ENCODE measurements around the gene STON2. TPM values are rescaled to one million over a fixed set of nuclear protein-coding genes. Genes with fewer than 3 reads are reported as not detected.
A peak's percentile ranks its signal among the peaks of the same experiment; 100 is the strongest.

The STON2 gene
- total RNA-seq, 1 experiment from 2014 or later: 23.5 TPM

GRCh38 chr14:81301371-81301770 lies 98.8 kb downstream of the STON2 start:
- Mint-ChIP-seq H3K27ac (ENCODE audit: low read depth, unreplicated experiment) (no peak overlapping the region), H3K9me3 (ENCODE audit: unreplicated experiment) (no peaks in the 10 kb centered on the region), H3K4me1 (ENCODE audit: insufficient read depth, unreplicated experiment) (peaks cover 17% of the 10 kb centered on the region), H3K36me3 (ENCODE audit: insufficient read depth, unreplicated experiment) (peaks cover 28% of the 10 kb centered on the region), H3K27me3 (ENCODE audit: insufficient read depth, unreplicated experiment) (no peaks in the 10 kb centered on the region), H3K4me3 (ENCODE audit: unreplicated experiment) (no peak overlapping the region)
- CTCF ChIA-PET: interaction anchor here (0.8 to 1.8 kb wide), 4 partner anchors 82 to 163 kb away, joined by 3 to 6 read pairs (median 3); no protein-coding TSS in a partner anchor
- intact Hi-C loops (cut with micrococcal nuclease): no loop called here
- no TSS peak for BruUV-seq (replicated peaks)
- DNase-seq (ENCODE audit: unreplicated experiment): no peak
- TF ChIP-seq CTCF (IDR thresholded peaks at IDR 0.05; ENCODE audit: unreplicated experiment): no peak
- POLR2A ChIA-PET: interaction anchor here (1.1 to 2.4 kb wide), 10 partner anchors 10 to 231 kb away, joined by 3 to 14 read pairs (median 4); no protein-coding TSS in a partner anchor

- ChIA-PET CTCF (no interaction called here), POLR2A (no interaction called here)
- H3K36me3 Mint-ChIP-seq (ENCODE audit: insufficient read depth, unreplicated experiment): peaks cover 19% of the 10 kb centered on the region
- peaks cover 20% of the 10 kb centered on the region for H3K4me1 Mint-ChIP-seq (ENCODE audit: insufficient read depth, unreplicated experiment)
- intact Hi-C loops (cut with micrococcal nuclease): no loop called here
- H3K27ac Mint-ChIP-seq (ENCODE audit: low read depth, unreplicated experiment): no peak overlapping the region
- no peaks in the 10 kb centered on the region for H3K27me3 Mint-ChIP-seq (ENCODE audit: insufficient read depth, unreplicated experiment)
- no peak overlapping the region for H3K4me3 Mint-ChIP-seq (ENCODE audit: unreplicated experiment)
- H3K9me3 Mint-ChIP-seq (ENCODE audit: unreplicated experiment): no peaks in the 10 kb centered on the region
- BruUV-seq (replicated peaks): no TSS peak
- TF ChIP-seq CTCF (IDR thresholded peaks at IDR 0.05; ENCODE audit: unreplicated experiment): no peak
- DNase-seq (ENCODE audit: unreplicated experiment): no peak
Measured at GRCh38 chr14:81298911-81299310, 101.2 kb downstream of the STON2 start.

- ChIA-PET CTCF (interaction anchor here (1.2 to 1.8 kb wide), 4 partner anchors 19 to 155 kb away, joined by 4 to 5 read pairs (median 4); no protein-coding TSS in a partner anchor), POLR2A (interaction anchor here (0.6 to 1.6 kb wide), 4 partner anchors 10 to 355 kb away, joined by 3 to 4 read pairs (median 4); no protein-coding TSS in a partner anchor)
- no peak for DNase-seq (ENCODE audit: unreplicated experiment)
- no peaks in the 10 kb centered on the region for H3K27me3 Mint-ChIP-seq (ENCODE audit: insufficient read depth, unreplicated experiment)
- peaks cover 14% of the 10 kb centered on the region for H3K4me1 Mint-ChIP-seq (ENCODE audit: insufficient read depth, unreplicated experiment)
- H3K4me3 Mint-ChIP-seq (ENCODE audit: unreplicated experiment): no peak overlapping the region
- H3K36me3 Mint-ChIP-seq (ENCODE audit: insufficient read depth, unreplicated experiment): peaks cover 19% of the 10 kb centered on the region
- BruUV-seq (replicated peaks): no TSS peak
- H3K27ac Mint-ChIP-seq (ENCODE audit: low read depth, unreplicated experiment): no peak overlapping the region
- no peaks in the 10 kb centered on the region for H3K9me3 Mint-ChIP-seq (ENCODE audit: unreplicated experiment)
- intact Hi-C loops (cut with micrococcal nuclease): no loop called here
- TF ChIP-seq CTCF (IDR thresholded peaks at IDR 0.05; ENCODE audit: unreplicated experiment): no peak
Measured at GRCh38 chr14:81298122-81298521, 102.0 kb downstream of the STON2 start.

GRCh38 chr14:81295958-81296923 lies 103.9 kb downstream of the STON2 start:
- TF ChIP-seq CTCF (IDR thresholded peaks at IDR 0.05; ENCODE audit: unreplicated experiment): no peak
- H3K4me3 Mint-ChIP-seq (ENCODE audit: unreplicated experiment): no peak overlapping the region
- no peak for DNase-seq (ENCODE audit: unreplicated experiment)
- H3K4me1 Mint-ChIP-seq (ENCODE audit: insufficient read depth, unreplicated experiment): peaks cover 8% of the 10 kb centered on the region
- H3K36me3 Mint-ChIP-seq (ENCODE audit: insufficient read depth, unreplicated experiment): peaks cover 27% of the 10 kb centered on the region
- intact Hi-C loops (cut with micrococcal nuclease): no loop called here
- BruUV-seq (replicated peaks): no TSS peak
- no peaks in the 10 kb centered on the region for H3K27me3 Mint-ChIP-seq (ENCODE audit: insufficient read depth, unreplicated experiment)
- H3K27ac Mint-ChIP-seq (ENCODE audit: low read depth, unreplicated experiment): peak overlapping the region; percentile 64
- POLR2A ChIA-PET: no interaction called here
- H3K9me3 Mint-ChIP-seq (ENCODE audit: unreplicated experiment): no peaks in the 10 kb centered on the region
- CTCF ChIA-PET: interaction anchor here (1.0 to 1.8 kb wide), 4 partner anchors 27 to 168 kb away, joined by 3 to 5 read pairs (median 4); no protein-coding TSS in a partner anchor
